Right lobe of liver (tissue), 6 donors: ENCODE data around the gene LARP7. TPM values are rescaled to one million over a fixed set of nuclear protein-coding genes. Genes with fewer than 3 reads are reported as not detected.
"Not testable (repeated sequence)": the region's sequence is repeated elsewhere in the genome, so short reads cannot be mapped to it uniquely, and the experiment has no call there.

Source experiments
- ATAC-seq, 4 donors: fragments of 200-7000 bp; cut with Tn5 transposase; one replicate each; pipeline ENCODE4 v1.9.1; 2020; ENCODE audit warnings: mild to moderate bottlenecking in 4 of 4, moderate library complexity in 4 of 4
- DNase-seq, 3 donors: peaks; one replicate each; pipeline ENCODE4 v3.0.0-alpha.2; 2020
- H3K27ac ChIP-seq, 3 donors: fragments of 200-600 bp; one replicate each; pipeline ENCODE4 v1.8.0; 2022
- H3K27me3 ChIP-seq, 2 donors: fragments of 200-600 bp; one replicate each; pipeline ENCODE4 v1.8.0; 2022
- H3K36me3 ChIP-seq, 4 donors: fragments of 200-600 bp; sonication (generic) in 1 of 4; one replicate each; pipeline versions ENCODE4 v1.5.1 to v1.8.0; 2017 to 2022; ENCODE audit warnings: control low read depth in 1 of 4
- H3K4me1 ChIP-seq, 4 donors: fragments of 200-600 bp; sonication (generic) in 1 of 4; one replicate each; pipeline versions ENCODE4 v1.5.1 to v1.8.0; 2017 to 2022; ENCODE audit warnings: control low read depth in 1 of 4
- H3K4me3 ChIP-seq, 3 donors: fragments of 200-600 bp; one replicate each; pipeline ENCODE4 v1.8.0; 2022
- H3K9me3 ChIP-seq, 4 donors: fragments of 200-600 bp; sonication (generic) in 1 of 4; one replicate each; pipeline versions ENCODE4 v1.5.1 to v1.8.0; 2017 to 2022; ENCODE audit warnings: control low read depth in 1 of 4
- POLR2A ChIP-seq: fragments of 450-650 bp; IDR thresholded peaks from one replicate; pipeline ENCODE4 v1.6.1; 2017; ENCODE audit warnings: antibody characterized with exemption, mild to moderate bottlenecking
- WGBS: methylation state at CpG from one replicate; pipeline ENCODE4 v1.1.6; 2018; ENCODE audit warnings: low coverage, low lambda C conversion rate; ENCODE audit not compliant: insufficient coverage; ENCODE audit errors: missing lambda C conversion rate; 5-methylcytosine and 5-hydroxymethylcytosine counted together
- intact Hi-C, 2 donors: fragments of 100-400 bp; cut with DNase I; formaldehyde crosslinking; loops; one replicate each; pipeline versions ENCODE4 v1.11.2 to v1.14.1; 2022
- total RNA-seq, 6 experiments: library from RNA; depleted of rRNA in 2 of 6; stranded (reverse); fragments of >200 nt in 2 of 6; fragmentation: NEBNext Ultra II Directional in 3 of 6; extraction: Animal tissue kit (Norgen Biotek cat#: 25700) in 3 of 6; gene quantifications; one replicate each; pipeline versions ENCODE4 v1.1.0 to v1.2.4, GENCODE V29; 2016 to 2023
- TF ChIP-seq, protein P1 (sequence below), 4 donors: fragments of 200-600 bp in 3 of 4; fragments of 450-650 bp in 1 of 4; IDR thresholded peaks; one replicate each; pipeline versions ENCODE4 v1.5.1 to v1.8.0; 2016 to 2022; ENCODE audit warnings: antibody characterized with exemption in 4 of 4, mild to moderate bottlenecking in 2 of 4
- donor health status: DM: no; HTN: yes; CAD: no.
- donor health status: DM: no; HTN: no; CAD: no.
- donor health status: DM: no; HTN: no; CAD: no.
- donor health status: DM: no; HTN: yes; CAD: no.
- donor health status: DM: no; HTN: yes; CAD: no.

Gene LARP7
- total RNA-seq, 6 experiments from 2014 or later: 12.7 to 28.8 (median 20.4) TPM

DNA sequence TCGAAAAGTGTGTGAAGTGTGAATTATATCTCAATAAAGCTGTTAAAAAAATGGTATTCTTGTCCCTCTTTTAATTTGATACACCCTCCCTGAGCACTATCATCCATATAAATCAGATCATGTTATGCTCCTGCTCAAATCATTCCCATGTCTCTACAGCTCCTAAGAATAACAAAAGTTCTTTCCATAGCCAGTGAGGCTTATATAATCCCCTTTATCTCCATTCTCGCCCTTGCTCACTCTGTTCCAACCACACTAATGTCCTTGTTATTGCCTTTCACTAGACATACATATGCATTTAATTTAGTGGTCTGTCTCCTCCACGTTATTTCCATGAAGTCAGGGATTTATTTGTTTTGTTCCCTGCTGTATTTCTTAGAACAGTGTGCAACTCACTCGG is 10.7 kb upstream of the LARP7 start:
- Histone ChIP-seq H3K4me1 (no peaks in the 10 kb centered on the region), H3K4me3 (no peak overlapping the region), H3K27me3 (no peaks in the 10 kb centered on the region), H3K9me3 (no peaks in the 10 kb centered on the region), H3K27ac (no peak overlapping the region), H3K36me3 (no peaks in the 10 kb centered on the region)
- ATAC-seq (no peak), DNase-seq (no peak)
- WGBS: 92% methylated on average over 4 of the region's 4 CpGs
- intact Hi-C loops: no loop called here
- TF ChIP-seq, protein P1, sequence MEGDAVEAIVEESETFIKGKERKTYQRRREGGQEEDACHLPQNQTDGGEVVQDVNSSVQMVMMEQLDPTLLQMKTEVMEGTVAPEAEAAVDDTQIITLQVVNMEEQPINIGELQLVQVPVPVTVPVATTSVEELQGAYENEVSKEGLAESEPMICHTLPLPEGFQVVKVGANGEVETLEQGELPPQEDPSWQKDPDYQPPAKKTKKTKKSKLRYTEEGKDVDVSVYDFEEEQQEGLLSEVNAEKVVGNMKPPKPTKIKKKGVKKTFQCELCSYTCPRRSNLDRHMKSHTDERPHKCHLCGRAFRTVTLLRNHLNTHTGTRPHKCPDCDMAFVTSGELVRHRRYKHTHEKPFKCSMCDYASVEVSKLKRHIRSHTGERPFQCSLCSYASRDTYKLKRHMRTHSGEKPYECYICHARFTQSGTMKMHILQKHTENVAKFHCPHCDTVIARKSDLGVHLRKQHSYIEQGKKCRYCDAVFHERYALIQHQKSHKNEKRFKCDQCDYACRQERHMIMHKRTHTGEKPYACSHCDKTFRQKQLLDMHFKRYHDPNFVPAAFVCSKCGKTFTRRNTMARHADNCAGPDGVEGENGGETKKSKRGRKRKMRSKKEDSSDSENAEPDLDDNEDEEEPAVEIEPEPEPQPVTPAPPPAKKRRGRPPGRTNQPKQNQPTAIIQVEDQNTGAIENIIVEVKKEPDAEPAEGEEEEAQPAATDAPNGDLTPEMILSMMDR (IDR thresholded peaks at IDR 0.05): no peak
- no peak for TF ChIP-seq POLR2A

DNA sequence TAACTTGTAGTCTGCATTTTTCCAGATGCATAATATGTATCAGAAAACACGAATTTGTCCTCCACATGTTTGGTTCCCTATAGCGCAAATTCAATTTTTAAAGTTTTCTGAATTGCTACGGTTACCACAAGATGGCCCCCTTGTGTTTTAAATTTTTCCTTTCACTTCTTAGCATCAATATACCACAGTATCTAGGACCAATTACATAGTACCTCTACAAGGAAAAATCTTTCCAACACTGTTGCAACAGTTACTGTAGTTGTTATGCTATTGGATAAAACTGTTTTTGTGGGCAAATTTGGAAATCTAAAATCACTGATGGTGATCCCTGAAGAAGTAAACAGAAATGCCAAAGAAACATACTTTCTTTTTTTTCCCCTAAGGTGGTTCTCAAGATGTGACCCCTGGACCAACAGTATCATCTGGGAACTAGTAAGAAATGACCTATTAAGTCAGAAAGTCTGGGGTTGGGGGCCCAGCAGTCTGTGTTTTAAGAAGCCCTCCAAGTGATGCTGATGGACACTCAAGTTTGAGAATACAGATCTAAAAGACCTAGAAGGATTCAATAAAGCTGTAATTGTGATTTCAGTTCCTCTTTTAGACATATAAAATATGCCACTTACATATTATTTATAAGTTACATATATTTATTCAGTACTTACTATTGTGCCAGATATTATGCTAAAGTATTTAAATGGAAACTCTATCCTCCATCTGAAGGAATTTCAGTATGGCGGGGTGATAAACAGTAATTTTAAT is 3.3 kb upstream of the LARP7 start:
- TF ChIP-seq POLR2A: no peak
- TF ChIP-seq, protein P1 (IDR thresholded peaks at IDR 0.05): peak; percentile 41 to 53 (median 44)
- no peak overlapping the region for H3K27ac ChIP-seq
- no peak overlapping the region for H3K4me3 ChIP-seq
- 38% methylated on average over 4 of the region's 4 CpGs for WGBS
- no peaks in the 10 kb centered on the region for H3K36me3 ChIP-seq
- DNase-seq (no peak), ATAC-seq (no peak)
- H3K27me3 ChIP-seq: no peaks in the 10 kb centered on the region
- peaks cover 0 to 15% (median 3%) of the 10 kb centered on the region in 4 donors for H3K4me1 ChIP-seq
- intact Hi-C loops: loop anchor here in 1 of 2 donors (5.0 kb wide), 1 partner anchor 129 kb away; no protein-coding TSS in a partner anchor
- no peaks in the 10 kb centered on the region for H3K9me3 ChIP-seq

DNA sequence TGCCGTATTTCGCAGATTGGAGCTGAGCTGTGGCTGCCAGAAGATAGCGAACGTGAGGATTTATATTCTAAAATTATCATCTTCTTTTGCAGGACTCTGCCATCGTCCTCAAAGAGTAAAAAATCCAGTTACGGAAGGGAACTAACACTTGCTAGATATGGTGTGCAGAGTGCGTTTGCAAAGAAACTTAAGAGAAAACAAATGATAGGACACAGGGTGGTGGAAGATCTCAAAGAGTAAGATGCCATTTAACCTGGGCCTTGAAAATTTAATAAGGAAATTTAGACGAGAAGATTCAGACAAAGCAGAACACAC is 566 bp downstream of the LARP7 start:
- Histone ChIP-seq H3K27me3 (no peaks in the 10 kb centered on the region), H3K4me3 (peak overlapping the region; percentile 51 to 72 (median 60)), H3K36me3 (no peaks in the 10 kb centered on the region), H3K27ac (peak overlapping the region; percentile 66 to 90 (median 88)), H3K9me3 (no peaks in the 10 kb centered on the region), H3K4me1 (peaks cover 0 to 15% (median 3%) of the 10 kb centered on the region in 4 donors)
- DNase-seq (no peak), ATAC-seq (no peak)
- 0% methylated on average over 8 of the region's 8 CpGs for WGBS
- intact Hi-C loops: no loop called here
- TF ChIP-seq POLR2A: no peak
- TF ChIP-seq, protein P1 (IDR thresholded peaks at IDR 0.05): no peak

DNA sequence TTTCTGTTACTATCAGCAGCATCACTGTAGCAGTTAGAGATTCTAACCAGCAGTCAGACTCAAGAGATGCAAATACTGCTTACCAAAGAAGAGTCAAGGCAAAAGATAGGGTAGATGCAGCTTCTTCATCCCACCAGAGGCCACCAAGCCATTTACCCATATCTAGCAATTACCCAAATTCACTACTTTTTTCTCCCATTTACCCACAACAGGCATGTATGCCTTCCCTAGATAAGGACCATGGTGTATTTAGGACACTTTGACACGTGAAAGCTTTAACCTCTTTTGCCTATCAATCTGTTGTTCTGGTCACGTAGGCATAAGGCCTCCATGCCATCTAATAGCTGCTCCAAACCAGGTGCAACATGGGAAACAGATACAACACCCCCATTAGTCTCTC is 5.6 kb downstream of the LARP7 start:
- WGBS: 90% methylated on average over 2 of the region's 2 CpGs
- ATAC-seq (no peak), DNase-seq (no peak)
- Histone ChIP-seq H3K4me1 (peaks cover 0 to 9% (median 3%) of the 10 kb centered on the region in 4 donors), H3K36me3 (peaks cover 3 to 30% (median 15%) of the 10 kb centered on the region in 4 donors), H3K27me3 (no peaks in the 10 kb centered on the region), H3K4me3 (no peak overlapping the region), H3K9me3 (no peaks in the 10 kb centered on the region), H3K27ac (no peak overlapping the region)
- intact Hi-C loops: no loop called here
- no peak for TF ChIP-seq POLR2A
- TF ChIP-seq, protein P1 (IDR thresholded peaks at IDR 0.05): no peak

DNA sequence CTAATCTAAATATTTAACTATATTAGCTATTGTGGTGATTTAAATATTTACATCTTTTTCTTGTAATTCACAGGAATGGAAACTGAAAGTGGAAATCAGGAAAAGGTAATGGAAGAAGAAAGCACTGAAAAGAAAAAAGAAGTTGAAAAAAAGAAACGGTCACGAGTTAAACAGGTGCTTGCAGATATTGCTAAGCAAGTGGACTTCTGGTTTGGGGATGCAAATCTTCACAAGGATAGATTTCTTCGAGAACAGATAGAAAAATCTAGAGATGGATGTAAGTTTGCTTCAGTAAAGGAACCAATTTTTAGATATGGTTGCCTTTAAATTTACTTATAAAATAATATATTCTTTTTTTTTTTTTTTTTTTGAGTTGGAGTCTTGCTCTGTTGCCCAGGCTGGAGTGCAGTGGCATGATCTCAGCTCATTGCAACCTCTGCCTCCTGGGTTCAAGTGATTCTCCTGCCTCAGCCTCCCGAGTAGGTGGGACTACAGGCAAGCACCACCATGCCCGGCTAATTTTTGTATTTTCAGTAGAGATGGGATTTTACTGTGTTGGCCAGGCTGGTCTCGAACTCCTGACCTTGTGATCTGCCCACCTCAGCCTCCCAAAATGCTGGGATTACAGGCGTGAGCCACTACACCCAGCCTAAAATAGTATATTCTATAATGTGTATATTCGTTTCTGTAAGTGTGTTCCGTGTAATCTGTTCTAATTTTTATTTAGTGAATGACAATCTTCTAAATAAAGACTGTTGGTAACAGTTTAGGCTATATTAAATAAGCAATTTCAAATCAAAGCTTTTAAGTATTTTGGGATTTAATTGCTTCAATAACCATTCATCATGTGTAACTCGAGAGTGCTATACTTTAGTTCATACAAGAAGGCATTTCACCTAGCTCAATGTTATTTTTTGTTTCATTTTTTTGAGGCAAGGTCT is 7.9 kb downstream of the LARP7 start:
- intact Hi-C loops: not testable (repeated sequence)
- 78% methylated on average over 9 of the region's 10 CpGs for WGBS

More for the DNA sequence above, 7.9 kb downstream of the LARP7 start:
- not testable (repeated sequence) for DNase-seq, H3K4me3 ChIP-seq, H3K27me3 ChIP-seq, H3K27ac ChIP-seq, ATAC-seq, H3K9me3 ChIP-seq, H3K4me1 ChIP-seq
- peaks cover 3 to 53% (median 24%) of the 10 kb centered on the region in 4 donors for H3K36me3 ChIP-seq
